H1 (cell line): Measurements from ENCODE around the gene SURF4. TPM values are rescaled to one million over a fixed set of nuclear protein-coding genes. Genes with fewer than 3 reads are reported as not detected.

Experiments used
- MAFK ChIP-seq: IDR thresholded peaks from 2 replicates; pipeline ENCODE4 v1.6.1; 2012; ENCODE audit warnings: low read depth, mild to moderate bottlenecking, improper control_type of control experiment, low read length
- RFX5 ChIP-seq: IDR thresholded peaks from 2 replicates; pipeline ENCODE4 v1.6.1; 2011; ENCODE audit warnings: low read depth, low read length, improper control_type of control experiment, borderline replicate concordance
- SIN3A ChIP-seq, 2 experiments: IDR thresholded peaks in 1 of 2; conservative IDR thresholded peaks in 1 of 2; 2 replicates each; pipeline ENCODE4 v1.6.1; 2011 to 2012; ENCODE audit warnings: low read length in 2 of 2, improper control_type of control experiment in 1 of 2, low read depth in 1 of 2, mild to moderate bottlenecking in 1 of 2
- polyA plus RNA-seq, 7 experiments: library from polyadenylated mRNA; depleted of rRNA in 3 of 7; stranded (reverse) in 5 of 7; unstranded in 2 of 7; fragments of >200 nt in 5 of 7; fragments of 200-250 nt in 2 of 7; gene quantifications; 1 replicate in 5 of 7; 2 replicates in 1 of 7; 4 replicates in 1 of 7; pipeline versions ENCODE4 v1.2.1 to v1.2.3, GENCODE V29; 2011 to 2013; ENCODE audit warnings: missing spikeins in 2 of 7, mixed read lengths in 2 of 7
- small RNA-seq: library from polyadenylated mRNA; stranded (forward); fragments of <200 nt; extraction: miRNeasy Mini kit (QIAGEN cat#:217004); gene quantifications from one replicate; pipeline ENCODE3, GENCODE V24; 2013; ENCODE audit not compliant: insufficient read depth
- total RNA-seq: library from RNA; stranded (reverse); fragmentation: NEBNext Ultra II Directional; extraction: Animal tissue kit (Norgen Biotek cat#: 25700); gene quantifications from 2 replicates; pipeline ENCODE4 v1.2.1, GENCODE V29; 2021

SURF4 gene
- total and polyA plus RNA-seq, 2 of the 8 experiments (the other 6 are each of a cell fraction or from before 2014, with no cell fraction given): 176 to 182 TPM

GRCh38 chr9:133315997-133316396, 59.9 kb downstream of the SURF4 start (continued):
- TF ChIP-seq SIN3A (conservative IDR thresholded peaks at IDR 0.05 in 1 of 2, IDR thresholded peaks at IDR 0.05 in 1 of 2; ENCODE audit: low read depth in 1 of 2, low read length in 2 of 2): no peak
- no peak for TF ChIP-seq RFX5
- no peak for TF ChIP-seq MAFK

Small RNA genes within 50 kb of the gene (small RNA-seq; reads per million reads assigned to genes)
- gene RF00019 (not detected), gene SNORD24 (not detected), gene SNORD36A (not detected), gene SNORD36B (not detected), gene SNORD36C (not detected)

Other genes starting within 250 kb of the SURF4 start
- 9.7 and 10.0 TPM in 2 replicates for gene GBGT1, start 212.1 kb downstream of the SURF4 start, total RNA-seq
- gene GBGT1, start 212.1 kb downstream of the SURF4 start, polyA plus RNA-seq (2011; rRNA removed): 7.1 and 10.1 TPM in 2 replicates
- not detected in 2 replicates for gene OBP2B, start 166.8 kb downstream of the SURF4 start, total RNA-seq
- gene OBP2B, start 166.8 kb downstream of the SURF4 start, polyA plus RNA-seq (2011; rRNA removed): not detected in 2 replicates
- not detected in 2 replicates for gene ABO, start 100.9 kb downstream of the SURF4 start, total RNA-seq
- gene ABO, start 100.9 kb downstream of the SURF4 start, polyA plus RNA-seq (2011; rRNA removed): 0.03 and 0.19 TPM in 2 replicates
- gene SURF6, start 39.9 kb downstream of the SURF4 start, total RNA-seq: 23.7 and 26.7 TPM in 2 replicates
- gene SURF6, start 39.9 kb downstream of the SURF4 start, polyA plus RNA-seq (2011; rRNA removed): 6.1 and 9.6 TPM in 2 replicates
- gene MED22, start 27.9 kb downstream of the SURF4 start, total RNA-seq: 56.4 and 61.8 TPM in 2 replicates
- 68.4 and 105 TPM in 2 replicates for gene MED22, start 27.9 kb downstream of the SURF4 start, polyA plus RNA-seq (2011; rRNA removed)
- gene RPL7A, start 27.8 kb downstream of the SURF4 start, total RNA-seq: 2,578 and 2,633 TPM in 2 replicates
- gene RPL7A, start 27.8 kb downstream of the SURF4 start, polyA plus RNA-seq (2011; rRNA removed): 2,379 and 2,783 TPM in 2 replicates
- gene SURF1, start 19.6 kb downstream of the SURF4 start, total RNA-seq: 39.6 and 43.1 TPM in 2 replicates
- 35.4 and 44.7 TPM in 2 replicates for gene SURF1, start 19.6 kb downstream of the SURF4 start, polyA plus RNA-seq (2011; rRNA removed)
- gene SURF2, start 19.5 kb downstream of the SURF4 start, total RNA-seq: 36.6 and 42.1 TPM in 2 replicates
- gene SURF2, start 19.5 kb downstream of the SURF4 start, polyA plus RNA-seq (2011; rRNA removed): 37.7 and 54.4 TPM in 2 replicates
- gene STKLD1, start 306 bp upstream of the SURF4 start, total RNA-seq: not detected in 2 replicates
- 0.26 and 0.55 TPM in 2 replicates for gene STKLD1, start 306 bp upstream of the SURF4 start, polyA plus RNA-seq (2011; rRNA removed)
- 37.7 and 38.3 TPM in 2 replicates for gene REXO4, start 42.0 kb upstream of the SURF4 start, total RNA-seq
- 19.1 and 27.2 TPM in 2 replicates for gene REXO4, start 42.0 kb upstream of the SURF4 start, polyA plus RNA-seq (2011; rRNA removed)
- gene ADAMTS13, start 46.3 kb upstream of the SURF4 start, total RNA-seq: 5.1 and 5.8 TPM in 2 replicates
- gene ADAMTS13, start 46.3 kb upstream of the SURF4 start, polyA plus RNA-seq (2011; rRNA removed): 4.4 and 6.6 TPM in 2 replicates
- 13.3 and 13.4 TPM in 2 replicates for gene CACFD1, start 83.9 kb upstream of the SURF4 start, total RNA-seq
- 15.5 and 23.6 TPM in 2 replicates for gene CACFD1, start 83.9 kb upstream of the SURF4 start, polyA plus RNA-seq (2011; rRNA removed)
- 16.6 and 17.9 TPM in 2 replicates for gene SLC2A6, start 103.0 kb upstream of the SURF4 start, total RNA-seq
- 17.8 and 18.6 TPM in 2 replicates for gene SLC2A6, start 103.0 kb upstream of the SURF4 start, polyA plus RNA-seq (2011; rRNA removed)
- not detected in 2 replicates for gene MYMK, start 148.9 kb upstream of the SURF4 start, total RNA-seq
- gene MYMK, start 148.9 kb upstream of the SURF4 start, polyA plus RNA-seq (2011; rRNA removed): 0.30 TPM in 1 of 2 replicates, not detected in the other
- 0.69 and 0.74 TPM in 2 replicates for gene ADAMTSL2, start 158.6 kb upstream of the SURF4 start, total RNA-seq
- gene ADAMTSL2, start 158.6 kb upstream of the SURF4 start, polyA plus RNA-seq (2011; rRNA removed): 0.76 and 1.0 TPM in 2 replicates
- 0.38 and 0.63 TPM in 2 replicates for gene FAM163B, start 233.3 kb upstream of the SURF4 start, total RNA-seq
- 1.0 and 2.6 TPM in 2 replicates for gene FAM163B, start 233.3 kb upstream of the SURF4 start, polyA plus RNA-seq (2011; rRNA removed)